T-cell (primary cell): ENCODE measurements around the gene SIAE. TPM values are rescaled to one million over a fixed set of nuclear protein-coding genes. Genes with fewer than 3 reads are reported as not detected.
"Not testable (repeated sequence)": the region's sequence is repeated elsewhere in the genome, so short reads cannot be mapped to it uniquely, and the experiment has no call there.

ENCODE experiments used
- ATAC-seq, 4 experiments: fragments of 200-7000 bp in 3 of 4; fragments of 150-1000 bp in 1 of 4; cut with Tn5 transposase; replicated peaks in 1 of 4; 1 replicate in 3 of 4; 2 replicates in 1 of 4; pipeline ENCODE4 v1.10.0; 2021; ENCODE audit warnings: moderate library complexity in 3 of 4, mild to moderate bottlenecking in 2 of 4, moderate number of reproducible peaks in 1 of 4
- CTCF ChIA-PET, 2 donors: fragments of 300-600 bp; sonication (Branson Sonifier 250); formaldehyde crosslinking; loops; one replicate each; lab custom pipeline; 2022; ENCODE audit warnings: antibody characterized with exemption in 2 of 2; lab: Charles Lee
- POLR2A ChIA-PET, 2 donors: fragments of 300-600 bp; sonication (Branson Sonifier 250); formaldehyde crosslinking; loops; one replicate each; lab custom pipeline; 2022; ENCODE audit warnings: antibody characterized with exemption in 2 of 2; lab: Charles Lee
- DNase-seq, 35 experiments: peaks; one replicate each; pipeline versions ENCODE4 v3.0.0 to v3.0.0-alpha.2; 2013 to 2023
- H3K27ac ChIP-seq: one replicate; pipeline ENCODE4 v1.5.1; 2013; ENCODE audit warnings: low read length
- H3K27me3 ChIP-seq, 2 experiments: replicated peaks in 1 of 2; 1 replicate in 1 of 2; 2 replicates in 1 of 2; pipeline versions ENCODE4 v1.6.1 to v1.7.0; 2013; ENCODE audit warnings: low read length in 1 of 2, mixed read lengths in 1 of 2; ENCODE audit not compliant: control insufficient read depth in 2 of 2, insufficient read depth in 2 of 2; ENCODE audit errors: extremely low read depth in 1 of 2
- H3K36me3 ChIP-seq, 2 donors: 1 replicate in 1 of 2; 2 replicates in 1 of 2; pipeline versions ENCODE4 v1.6.1 to v1.7.0; 2013; ENCODE audit warnings: low read length in 1 of 2; ENCODE audit not compliant: control insufficient read depth in 2 of 2, insufficient read depth in 1 of 2; ENCODE audit errors: extremely low read depth in 1 of 2
- H3K4me1 ChIP-seq, 2 experiments: 1 replicate in 1 of 2; 2 replicates in 1 of 2; pipeline versions ENCODE4 v1.6.1 to v1.7.0; 2013; ENCODE audit warnings: low read length in 2 of 2, mixed read lengths in 1 of 2; ENCODE audit not compliant: insufficient read depth in 2 of 2, control insufficient read depth in 1 of 2; ENCODE audit errors: extremely low read depth in 1 of 2
- H3K4me3 ChIP-seq, 2 donors: 1 replicate in 1 of 2; 2 replicates in 1 of 2; pipeline versions ENCODE4 v1.5.1 to v1.7.0; 2013; ENCODE audit warnings: mild to moderate bottlenecking in 2 of 2, low read length in 1 of 2, moderate library complexity in 1 of 2; ENCODE audit not compliant: control insufficient read depth in 1 of 2; ENCODE audit errors: extremely low read depth in 1 of 2
- H3K9me3 ChIP-seq: 2 replicates; pipeline ENCODE4 v1.7.0; 2013
- H3K27ac Mint-ChIP-seq, 2 donors: one replicate each; pipeline ENCODE4 v1.8.0; 2020 to 2021; ENCODE audit warnings: mild to moderate bottlenecking in 2 of 2, mixed read lengths in 2 of 2
- H3K27me3 Mint-ChIP-seq, 2 donors: one replicate each; pipeline ENCODE4 v1.8.0; 2021 to 2022; ENCODE audit warnings: mixed read lengths in 2 of 2
- H3K36me3 Mint-ChIP-seq: one replicate; pipeline ENCODE4 v1.8.0; 2021; ENCODE audit warnings: mixed read lengths
- H3K4me1 Mint-ChIP-seq, 3 donors: one replicate each; pipeline ENCODE4 v1.8.0; 2020 to 2022; ENCODE audit warnings: mixed read lengths in 3 of 3, mild to moderate bottlenecking in 1 of 3
- H3K4me3 Mint-ChIP-seq, 3 donors: one replicate each; pipeline ENCODE4 v1.8.0; 2020 to 2022; ENCODE audit warnings: mild to moderate bottlenecking in 3 of 3, mixed read lengths in 3 of 3, moderate library complexity in 3 of 3
- H3K9me3 Mint-ChIP-seq, 3 donors: one replicate each; pipeline ENCODE4 v1.8.0; 2020 to 2022; ENCODE audit warnings: mixed read lengths in 3 of 3
- WGBS: methylation state at CpG from one replicate; pipeline ENCODE4 v1.1.5; 2013; ENCODE audit warnings: missing lambda C conversion rate; ENCODE audit not compliant: insufficient coverage; 5-methylcytosine and 5-hydroxymethylcytosine counted together
- total RNA-seq, 35 experiments: library from RNA in 6 of 35; stranded (reverse) in 6 of 35; fragments of 120-200 nt in 1 of 35; gene quantifications; one replicate each; pipeline versions ENCODE4 v1.2.1 to v1.2.4 and lab custom pipeline; 2013 to 2026

The SIAE gene
- total RNA-seq, 5 donors from 2014 or later (not counting 1 experiment from before 2014, with no cell fraction given): 3.7 to 9.7 (median 6.2) TPM

DNA sequence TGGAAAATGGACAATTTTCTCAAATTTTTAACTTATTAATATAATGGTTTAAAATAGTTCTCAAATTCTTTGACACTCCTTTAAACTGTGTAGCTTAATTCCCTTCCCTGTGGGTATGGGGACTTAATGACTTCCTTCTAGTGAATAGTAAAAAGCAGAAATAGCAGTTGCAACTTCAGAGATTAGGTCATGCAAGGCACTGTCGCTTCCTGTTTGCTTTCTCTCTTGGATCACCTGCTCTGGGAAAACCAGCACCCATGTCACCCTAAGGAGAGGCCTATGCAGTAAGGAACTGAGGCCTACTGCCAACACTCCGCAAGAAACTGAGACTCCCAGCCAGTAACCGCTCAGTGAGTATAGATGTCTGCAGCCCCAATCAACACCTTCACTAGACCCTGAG lies 67.8 kb downstream of the SIAE start:
- POLR2A ChIA-PET: no interaction called here
- ATAC-seq (no peak), DNase-seq (no peak)
- no peaks in the 10 kb centered on the region for H3K9me3 ChIP-seq
- no peak overlapping the region for H3K4me3 ChIP-seq
- no peaks in the 10 kb centered on the region for H3K27me3 ChIP-seq
- no peaks in the 10 kb centered on the region for H3K4me1 Mint-ChIP-seq
- H3K27ac Mint-ChIP-seq: no peak overlapping the region
- H3K36me3 ChIP-seq: no peaks in the 10 kb centered on the region
- H3K27me3 Mint-ChIP-seq: peaks cover 8 to 17% of the 10 kb centered on the region in 2 donors
- H3K4me3 Mint-ChIP-seq: no peak overlapping the region
- no peaks in the 10 kb centered on the region for H3K36me3 Mint-ChIP-seq
- H3K4me1 ChIP-seq: no peaks in the 10 kb centered on the region
- 56% methylated on average over 1 of the region's 3 CpGs for WGBS
- H3K9me3 Mint-ChIP-seq: no peaks in the 10 kb centered on the region
- no peak overlapping the region for H3K27ac ChIP-seq
- CTCF ChIA-PET: interaction anchor here in 1 of 2 donors (1.1 kb wide), 1 partner anchor 189 kb away, joined by 3 read pairs; no protein-coding TSS in a partner anchor

GRCh38 chr11:124602723-124603122 lies 70.8 kb downstream of the SIAE start:
- H3K4me1 ChIP-seq, H3K4me1 Mint-ChIP-seq, H3K4me3 Mint-ChIP-seq, H3K4me3 ChIP-seq, H3K9me3 ChIP-seq, CTCF ChIA-PET, DNase-seq, ATAC-seq, H3K9me3 Mint-ChIP-seq, H3K27ac Mint-ChIP-seq, H3K36me3 ChIP-seq, H3K27ac ChIP-seq, POLR2A ChIA-PET, H3K36me3 Mint-ChIP-seq, H3K27me3 ChIP-seq: not testable (repeated sequence)
- WGBS: no CpG with 5 or more reads among the region's 3 CpGs
- H3K27me3 Mint-ChIP-seq: peaks cover 15 to 30% of the 10 kb centered on the region in 2 donors

DNA sequence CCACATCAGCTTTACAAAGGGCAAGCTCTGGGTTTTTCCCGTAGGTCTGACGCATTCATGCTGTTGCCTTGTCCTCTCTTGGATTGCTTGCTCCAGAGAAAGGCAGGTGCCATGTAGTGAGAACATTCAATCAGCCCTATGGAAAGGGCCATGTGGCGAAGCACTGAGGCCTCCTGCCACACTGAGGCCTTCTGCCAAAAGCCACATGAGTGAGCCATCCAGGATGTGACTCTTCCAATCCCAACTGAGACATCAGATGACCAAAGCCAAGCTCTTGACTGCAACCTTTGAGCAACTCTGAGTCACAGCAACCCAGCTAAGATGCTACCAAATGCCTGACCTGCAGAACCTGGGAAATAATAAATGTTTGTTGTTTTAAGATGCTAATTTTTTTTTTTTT lies 71.3 kb downstream of the SIAE start:
- peaks cover 19 to 35% of the 10 kb centered on the region in 2 donors for H3K27me3 Mint-ChIP-seq
- no peaks in the 10 kb centered on the region for H3K9me3 Mint-ChIP-seq
- POLR2A ChIA-PET: interaction anchor here in 1 of 2 donors (0.6 kb wide), 1 partner anchor 387 kb away, joined by 5 read pairs; no protein-coding TSS in a partner anchor
- H3K4me3 ChIP-seq: no peak overlapping the region
- no peaks in the 10 kb centered on the region for H3K9me3 ChIP-seq
- H3K27ac Mint-ChIP-seq: no peak overlapping the region
- H3K27ac ChIP-seq: no peak overlapping the region
- WGBS: 42% methylated on average over 3 of the region's 3 CpGs
- H3K4me1 ChIP-seq: no peaks in the 10 kb centered on the region
- H3K4me3 Mint-ChIP-seq: no peak overlapping the region
- no peaks in the 10 kb centered on the region for H3K36me3 ChIP-seq
- CTCF ChIA-PET: no interaction called here
- no peaks in the 10 kb centered on the region for H3K27me3 ChIP-seq
- DNase-seq: no peak
- no peaks in the 10 kb centered on the region for H3K36me3 Mint-ChIP-seq
- no peak for ATAC-seq
- H3K4me1 Mint-ChIP-seq: no peaks in the 10 kb centered on the region

- Mint-ChIP-seq H3K4me1 (no peaks in the 10 kb centered on the region), H3K4me3 (no peak overlapping the region), H3K27ac (no peak overlapping the region), H3K9me3 (no peaks in the 10 kb centered on the region), H3K27me3 (peaks cover 24 to 38% of the 10 kb centered on the region in 2 donors), H3K36me3 (no peaks in the 10 kb centered on the region)
- ChIA-PET POLR2A (interaction anchor here in 1 of 2 donors (0.5 kb wide), 1 partner anchor 824 kb away, joined by 4 read pairs; no protein-coding TSS in a partner anchor), CTCF (interaction anchor here in 1 of 2 donors (0.7 kb wide), 1 partner anchor 44 kb away, joined by 3 read pairs; no protein-coding TSS in a partner anchor)
- no peaks in the 10 kb centered on the region for H3K36me3 ChIP-seq
- DNase-seq (no peak), ATAC-seq (no peak)
- no peak overlapping the region for H3K4me3 ChIP-seq
- no peak overlapping the region for H3K27ac ChIP-seq
- no peaks in the 10 kb centered on the region for H3K9me3 ChIP-seq
- no peaks in the 10 kb centered on the region for H3K27me3 ChIP-seq
- no peaks in the 10 kb centered on the region for H3K4me1 ChIP-seq
- WGBS: no CpG with 5 or more reads among the region's 5 CpGs
These were observed 72.8 kb downstream of the SIAE start for GRCh38 chr11:124600621-124601320.

DNA sequence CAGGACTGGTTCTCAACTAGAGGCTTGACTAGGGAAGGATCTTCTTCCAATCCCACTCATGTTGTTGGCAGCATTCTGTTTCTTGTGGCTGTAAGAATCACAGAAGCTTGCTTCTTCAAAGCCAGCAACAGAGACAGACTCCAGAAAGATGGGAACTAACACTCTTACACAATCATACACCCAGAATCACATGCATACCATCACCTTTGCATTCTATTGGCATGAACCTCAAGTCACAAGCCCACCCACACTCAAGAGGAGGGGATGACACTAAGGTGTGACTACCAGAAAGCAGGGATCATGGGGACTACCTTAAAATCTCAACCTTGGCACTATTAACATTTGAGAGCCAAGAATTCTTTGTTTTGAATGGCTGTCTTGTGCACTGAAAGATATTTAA lies 75.9 kb downstream of the SIAE start:
- Histone ChIP-seq H3K27me3 (peaks cover 0 to 3% of the 10 kb centered on the region in 2 experiments), H3K4me1 (no peaks in the 10 kb centered on the region), H3K9me3 (no peaks in the 10 kb centered on the region), H3K36me3 (no peaks in the 10 kb centered on the region), H3K27ac (no peak overlapping the region), H3K4me3 (no peak overlapping the region)
- Mint-ChIP-seq H3K36me3 (no peaks in the 10 kb centered on the region), H3K9me3 (no peaks in the 10 kb centered on the region), H3K4me3 (no peak overlapping the region), H3K27me3 (peaks cover 24 to 35% of the 10 kb centered on the region in 2 donors), H3K27ac (no peak overlapping the region), H3K4me1 (no peaks in the 10 kb centered on the region)
- ChIA-PET POLR2A (no interaction called here), CTCF (no interaction called here)
- DNase-seq: no peak
- no peak for ATAC-seq

- no peaks in the 10 kb centered on the region for H3K36me3 Mint-ChIP-seq
- H3K27ac Mint-ChIP-seq: no peak overlapping the region
- no peaks in the 10 kb centered on the region for H3K36me3 ChIP-seq
- ChIA-PET CTCF (interaction anchor here in 1 of 2 donors (1.4 kb wide), 1 partner anchor 10 kb away, joined by 3 read pairs; no protein-coding TSS in a partner anchor), POLR2A (no interaction called here)
- no peaks in the 10 kb centered on the region for H3K4me1 ChIP-seq
- no CpG with 5 or more reads among the region's 3 CpGs for WGBS
- H3K27ac ChIP-seq: no peak overlapping the region
- H3K27me3 ChIP-seq: peaks cover 0 to 3% of the 10 kb centered on the region in 2 experiments
- no peak for ATAC-seq
- H3K9me3 ChIP-seq: no peaks in the 10 kb centered on the region
- H3K4me3 ChIP-seq: no peak overlapping the region
- no peak for DNase-seq
- H3K27me3 Mint-ChIP-seq: peaks cover 16 to 22% of the 10 kb centered on the region in 2 donors
- no peaks in the 10 kb centered on the region for H3K4me1 Mint-ChIP-seq
- H3K4me3 Mint-ChIP-seq: no peak overlapping the region
- no peaks in the 10 kb centered on the region for H3K9me3 Mint-ChIP-seq
These were observed 78.2 kb downstream of the SIAE start for GRCh38 chr11:124595302-124595701.
